ENCODE results near the gene GLYATL2. TPM values are rescaled to one million over a fixed set of nuclear protein-coding genes. Genes with fewer than 3 reads are reported as not detected.

Gene GLYATL2
- polyA plus RNA-seq, 2 of the 4 experiments (the other 2 are of a cell fraction): 0.05 to 0.08 TPM

GRCh38 chr11:58787903-58788302, 56.6 kb downstream of the GLYATL2 start (continued):
- TF ChIP-seq HMGXB4 (CRISPR knock-in tag; IDR thresholded peaks at IDR 0.05; ENCODE audit: borderline replicate concordance): no peak
- TF ChIP-seq NR3C1 (IDR thresholded peaks at IDR 0.05): no peak
- TF ChIP-seq RNF2 (IDR thresholded peaks at IDR 0.05; ENCODE audit: borderline replicate concordance, low read depth): no peak
- no peak for TF ChIP-seq EHMT2 (IDR thresholded peaks at IDR 0.05; ENCODE audit: low read depth)
- TF ChIP-seq, protein P1, sequence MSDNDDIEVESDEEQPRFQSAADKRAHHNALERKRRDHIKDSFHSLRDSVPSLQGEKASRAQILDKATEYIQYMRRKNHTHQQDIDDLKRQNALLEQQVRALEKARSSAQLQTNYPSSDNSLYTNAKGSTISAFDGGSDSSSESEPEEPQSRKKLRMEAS (IDR thresholded peaks at IDR 0.05): no peak

GRCh38 chr11:58786693-58787092, 57.8 kb downstream of the GLYATL2 start:
- peak; percentile 35 for TF ChIP-seq MAFK (IDR thresholded peaks at IDR 0.05; ENCODE audit: partially characterized antibody)
- TF ChIP-seq CHD2 (IDR thresholded peaks at IDR 0.05; ENCODE audit: low read length, partially characterized antibody): no peak

GRCh38 chr11:58784995-58785394, 59.5 kb downstream of the GLYATL2 start:
- POLR2A ChIA-PET: no interaction called here

More at GRCh38 chr11:58786693-58787092, 57.8 kb downstream of the GLYATL2 start:
- 30% methylated on average over 3 of the region's 3 CpGs for WGBS (ENCODE audit: missing lambda C conversion rate)
- H3K4me1 ChIP-seq: no peaks in the 10 kb centered on the region
- ChIA-PET CTCF (interaction anchor here (3.1 kb wide), 1 partner anchor 14 kb away, joined by 14 read pairs; no protein-coding TSS in a partner anchor), POLR2A (no interaction called here)
- no peaks in the 10 kb centered on the region for H3K9me3 ChIP-seq
- ATAC-seq (no peak), FAIRE-seq (no peak), DNase-seq (ENCODE audit: low read depth in 1 of 2, low spot score in 1 of 2) (no peak)
- no peak overlapping the region for H3K4me3 ChIP-seq
- no peak overlapping the region for H3K27ac ChIP-seq
- H3K4me2 ChIP-seq: no peak overlapping the region

More at GRCh38 chr11:58784995-58785394, 59.5 kb downstream of the GLYATL2 start:
- no peak for FAIRE-seq
- ATAC-seq: no peak
- no peak for TF ChIP-seq BHLHE40 (IDR thresholded peaks at IDR 0.05; ENCODE audit: low read depth, low read length)
- TF ChIP-seq, protein P1 (IDR thresholded peaks at IDR 0.05): no peak
- no peak for TF ChIP-seq PBX3 (IDR thresholded peaks at IDR 0.05)
- TF ChIP-seq MAZ (IDR thresholded peaks at IDR 0.05; ENCODE audit: borderline replicate concordance, low read depth, low read length): no peak
- TF ChIP-seq SMC3 (IDR thresholded peaks at IDR 0.05): no peak
- TF ChIP-seq JUN (IDR thresholded peaks at IDR 0.05): no peak
- no peak for TF ChIP-seq ZFP36 (IDR thresholded peaks at IDR 0.05; ENCODE audit: borderline replicate concordance, partially characterized antibody)
- TF ChIP-seq RARB (CRISPR knock-in tag; IDR thresholded peaks at IDR 0.05): no peak
- TF ChIP-seq TP53 (CRISPR knock-in tag; IDR thresholded peaks at IDR 0.05): no peak
- no peak for TF ChIP-seq ZNF302 (CRISPR knock-in tag; IDR thresholded peaks at IDR 0.05)
- no peak for TF ChIP-seq HDAC2 (IDR thresholded peaks at IDR 0.05)
- TF ChIP-seq ZC3H11A (IDR thresholded peaks at IDR 0.05): no peak
- no peak for TF ChIP-seq JUNB (IDR thresholded peaks at IDR 0.05)
- TF ChIP-seq EP300 (IDR thresholded peaks at IDR 0.05): no peak
- TF ChIP-seq CHD4 (IDR thresholded peaks at IDR 0.05; ENCODE audit: borderline replicate concordance): no peak
- no peak for TF ChIP-seq ATOH8 (CRISPR knock-in tag; IDR thresholded peaks at IDR 0.05; ENCODE audit: low read depth)
- TF ChIP-seq FOSB (CRISPR knock-in tag; IDR thresholded peaks at IDR 0.05): no peak
- TF ChIP-seq HMGXB4 (CRISPR knock-in tag; IDR thresholded peaks at IDR 0.05; ENCODE audit: borderline replicate concordance): no peak
- no peak for TF ChIP-seq TFCP2L1 (CRISPR knock-in tag; IDR thresholded peaks at IDR 0.05)
- no peak overlapping the region for H3K4me2 ChIP-seq
- DNase-seq (ENCODE audit: low read depth in 1 of 2, low spot score in 1 of 2): no peak
- H3K4me3 ChIP-seq: no peak overlapping the region
- CTCF ChIA-PET: no interaction called here
- H3K27ac ChIP-seq: no peak overlapping the region
- H3K9me3 ChIP-seq: no peaks in the 10 kb centered on the region
- H3K4me1 ChIP-seq: no peaks in the 10 kb centered on the region

Data from A549 (cell line).